Measurements from ENCODE around the gene ACADL. TPM values are rescaled to one million over a fixed set of nuclear protein-coding genes. Genes with fewer than 3 reads are reported as not detected.

Gene ACADL
- total and polyA plus RNA-seq, 2 donors (not counting 3 experiments of a cell fraction or from before 2014, with no cell fraction given), result not detected

DNA sequence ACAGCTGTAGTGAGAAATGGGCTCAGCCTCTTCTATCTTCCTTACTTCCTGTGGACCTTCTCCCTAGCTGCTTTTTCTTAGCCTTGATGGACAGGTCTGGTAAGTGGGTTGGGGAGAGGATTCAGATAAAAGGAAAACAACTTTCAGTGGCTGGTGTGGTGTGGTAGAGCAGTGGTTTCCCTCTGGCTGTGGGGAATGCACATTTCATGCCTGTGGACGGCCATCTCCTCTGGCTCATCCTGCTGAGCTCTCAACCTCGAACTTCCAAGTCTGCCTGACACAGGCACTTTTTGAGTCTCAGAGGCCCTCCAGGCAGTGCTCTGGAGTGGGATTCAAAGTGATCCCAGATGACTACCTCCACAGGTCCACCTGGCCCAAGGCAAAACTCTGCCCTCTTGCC, 38.6 kb upstream of the ACADL start:
- H3K9me3 ChIP-seq (replicated peaks; ENCODE audit: control insufficient read depth, insufficient read depth, low read length), result no peaks in the 10 kb centered on the region
- H3K4me2 ChIP-seq (ENCODE audit: insufficient read depth, low read length), result no peak overlapping the region
- H2AFZ ChIP-seq (ENCODE audit: low read depth, low read length), result no peak overlapping the region
- dilution Hi-C loops (cut with MboI; ENCODE audit: extremely low pct_ligation_motif_present, low sequenced_read_pairs), result no loop called here
- POLR2A ChIA-PET, result no interaction called here
- CTCF ChIA-PET, result no interaction called here
- intact Hi-C loops (cut with micrococcal nuclease), result no loop called here
- no peaks in the 10 kb centered on the region for H3K79me2 ChIP-seq (ENCODE audit: control insufficient read depth, insufficient read depth, low read length)
- H3K9ac ChIP-seq (replicated peaks; ENCODE audit: extremely low read depth, insufficient read depth, low read length), result no peak overlapping the region
- no TSS peak for BruUV-seq (replicated peaks)
- no peaks in the 10 kb centered on the region for H3K4me1 ChIP-seq (ENCODE audit: control insufficient read depth, extremely low read depth, insufficient read depth, low read length)
- TF ChIP-seq, protein P1, sequence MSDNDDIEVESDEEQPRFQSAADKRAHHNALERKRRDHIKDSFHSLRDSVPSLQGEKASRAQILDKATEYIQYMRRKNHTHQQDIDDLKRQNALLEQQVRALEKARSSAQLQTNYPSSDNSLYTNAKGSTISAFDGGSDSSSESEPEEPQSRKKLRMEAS (IDR thresholded peaks at IDR 0.05; ENCODE audit: insufficient read depth, insufficient read length), result no peak
- TF ChIP-seq POLR2A (IDR thresholded peaks at IDR 0.05; ENCODE audit: low read depth, low read length), result no peak
- TF ChIP-seq POLR2AphosphoS5 (IDR thresholded peaks at IDR 0.05; ENCODE audit: insufficient read depth, low read depth, low read length), result no peak
- no peak for TF ChIP-seq GATA2 (IDR thresholded peaks at IDR 0.05; ENCODE audit: insufficient read depth, insufficient read length, low read depth, low read length)
- no peak for TF ChIP-seq FOS (IDR thresholded peaks at IDR 0.05; ENCODE audit: borderline replicate concordance, insufficient read depth, low read length)
- no peak for TF ChIP-seq EZH2 (IDR thresholded peaks at IDR 0.05; ENCODE audit: borderline replicate concordance, low read depth, low read length, severe bottlenecking)
- no peak for TF ChIP-seq JUN (IDR thresholded peaks at IDR 0.05; ENCODE audit: borderline replicate concordance, insufficient read depth, insufficient read length, low read depth)
- TF ChIP-seq MYC (IDR thresholded peaks at IDR 0.05; ENCODE audit: low read depth, low read length), result no peak
- TF ChIP-seq, protein P2, sequence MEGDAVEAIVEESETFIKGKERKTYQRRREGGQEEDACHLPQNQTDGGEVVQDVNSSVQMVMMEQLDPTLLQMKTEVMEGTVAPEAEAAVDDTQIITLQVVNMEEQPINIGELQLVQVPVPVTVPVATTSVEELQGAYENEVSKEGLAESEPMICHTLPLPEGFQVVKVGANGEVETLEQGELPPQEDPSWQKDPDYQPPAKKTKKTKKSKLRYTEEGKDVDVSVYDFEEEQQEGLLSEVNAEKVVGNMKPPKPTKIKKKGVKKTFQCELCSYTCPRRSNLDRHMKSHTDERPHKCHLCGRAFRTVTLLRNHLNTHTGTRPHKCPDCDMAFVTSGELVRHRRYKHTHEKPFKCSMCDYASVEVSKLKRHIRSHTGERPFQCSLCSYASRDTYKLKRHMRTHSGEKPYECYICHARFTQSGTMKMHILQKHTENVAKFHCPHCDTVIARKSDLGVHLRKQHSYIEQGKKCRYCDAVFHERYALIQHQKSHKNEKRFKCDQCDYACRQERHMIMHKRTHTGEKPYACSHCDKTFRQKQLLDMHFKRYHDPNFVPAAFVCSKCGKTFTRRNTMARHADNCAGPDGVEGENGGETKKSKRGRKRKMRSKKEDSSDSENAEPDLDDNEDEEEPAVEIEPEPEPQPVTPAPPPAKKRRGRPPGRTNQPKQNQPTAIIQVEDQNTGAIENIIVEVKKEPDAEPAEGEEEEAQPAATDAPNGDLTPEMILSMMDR (IDR thresholded peaks at IDR 0.05; ENCODE audit: extremely low read depth in 1 of 2, insufficient read depth in 1 of 2, low read depth in 1 of 2, low read length in 2 of 2), result no peak
- FAIRE-seq (no peak), DNase-seq (ENCODE audit: low read depth, low spot score) (no peak)
- no peaks in the 10 kb centered on the region for H3K36me3 ChIP-seq (ENCODE audit: control insufficient read depth in 2 of 2, extremely low read depth in 1 of 2, insufficient read depth in 2 of 2, low read length in 2 of 2)
- no peak overlapping the region for H3K4me3 ChIP-seq (replicated peaks in 1 of 3; ENCODE audit: insufficient read depth in 1 of 3, low read depth in 1 of 3, low read length in 3 of 3)
- H3K27me3 ChIP-seq (ENCODE audit: control insufficient read depth in 2 of 2, insufficient read depth in 2 of 2, low read length in 2 of 2), result no peaks in the 10 kb centered on the region
- no peaks in the 10 kb centered on the region for H3K9me1 ChIP-seq (replicated peaks; ENCODE audit: control insufficient read depth, extremely low read depth, insufficient read depth, low read length)
- no peak overlapping the region for H3K27ac ChIP-seq (ENCODE audit: insufficient read depth, low read depth, low read length)
- H4K20me1 ChIP-seq (replicated peaks; ENCODE audit: control insufficient read depth, extremely low read depth, insufficient read depth, low read length), result no peaks in the 10 kb centered on the region

Data from endothelial cell of umbilical vein (primary cell).